NCI-H460 (cell line): ENCODE measurements around the gene SLAMF9. TPM values are rescaled to one million over a fixed set of nuclear protein-coding genes. Genes with fewer than 3 reads are reported as not detected.

ENCODE experiments used
- DNase-seq: peaks from one replicate; pipeline ENCODE4 v3.0.0-alpha.2; 2016; ENCODE audit warnings: low read depth; ENCODE audit errors: extremely low read depth
- total RNA-seq: library from RNA; depleted of rRNA; stranded (reverse); fragments of >200 nt; shearing (Covaris generic); gene quantifications from 2 replicates; pipeline ENCODE4 v1.2.3, GENCODE V29; 2014

SLAMF9 gene
- total RNA-seq, 1 experiment from 2014 or later = not detected

DNA sequence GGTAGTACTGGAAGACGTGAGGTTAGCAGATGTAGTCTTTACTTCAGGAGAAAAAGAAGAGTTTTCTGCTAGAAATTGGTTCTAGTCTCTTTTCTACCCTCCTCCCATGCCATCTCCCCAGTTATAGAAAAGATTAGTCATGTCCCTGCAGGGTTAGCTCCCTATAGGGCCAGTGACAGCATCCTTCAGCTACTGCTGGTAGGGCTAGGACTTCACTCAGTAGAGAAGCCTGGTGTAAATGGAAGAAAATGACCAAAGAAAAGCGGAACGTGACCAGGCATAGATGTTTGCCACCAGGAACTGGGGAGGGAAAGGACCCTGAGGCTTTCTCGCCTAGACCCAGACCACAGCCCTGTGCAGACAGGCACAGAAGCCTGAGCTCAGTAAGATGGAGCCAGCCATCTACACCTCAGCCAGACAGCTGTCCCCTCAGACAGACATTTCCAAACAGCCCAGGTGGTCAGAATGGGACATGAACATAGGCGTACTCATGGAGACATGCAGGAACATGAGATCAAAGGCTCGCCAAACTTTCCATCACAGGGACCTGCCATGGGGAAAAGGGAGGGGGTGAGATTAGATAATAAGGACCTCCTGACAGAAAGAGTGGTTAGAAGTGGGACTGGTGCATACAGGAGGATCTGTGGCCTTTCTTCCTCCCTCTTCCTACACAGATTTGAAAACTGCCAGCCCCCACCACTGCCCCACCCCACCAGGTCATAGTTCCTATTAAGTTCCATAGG, 23.5 kb upstream of the SLAMF9 start:
- DNase-seq = no peak

DNA sequence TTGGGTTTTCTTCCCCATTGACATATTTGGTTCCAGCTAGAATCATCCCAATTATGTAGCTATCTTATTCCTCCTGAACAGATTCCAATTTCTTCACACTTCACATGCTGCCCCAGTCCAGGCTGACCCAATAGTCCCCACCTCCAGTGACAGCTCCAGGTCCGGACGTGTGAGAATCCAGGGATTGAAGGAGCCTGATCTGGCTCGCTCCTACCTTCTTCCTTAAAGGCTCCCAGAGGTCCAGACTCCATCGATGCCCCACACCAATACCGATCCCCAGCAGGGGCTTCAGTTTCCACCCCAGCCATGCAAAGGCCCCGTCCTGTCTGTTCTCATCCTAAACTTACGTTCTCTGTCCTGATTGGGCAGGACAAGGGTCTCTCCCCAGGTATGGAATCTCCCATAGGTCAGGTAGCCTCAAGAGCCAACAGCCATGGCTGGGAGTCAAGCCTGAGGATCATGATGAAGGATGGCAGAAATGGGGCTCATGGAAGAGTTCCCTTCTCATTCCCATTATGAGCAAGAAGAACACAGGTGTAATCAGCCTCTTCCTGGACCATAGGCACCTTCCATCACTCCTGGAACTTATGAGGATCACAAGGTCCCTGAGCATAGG, 20.4 kb upstream of the SLAMF9 start:
- DNase-seq = no peak

DNA sequence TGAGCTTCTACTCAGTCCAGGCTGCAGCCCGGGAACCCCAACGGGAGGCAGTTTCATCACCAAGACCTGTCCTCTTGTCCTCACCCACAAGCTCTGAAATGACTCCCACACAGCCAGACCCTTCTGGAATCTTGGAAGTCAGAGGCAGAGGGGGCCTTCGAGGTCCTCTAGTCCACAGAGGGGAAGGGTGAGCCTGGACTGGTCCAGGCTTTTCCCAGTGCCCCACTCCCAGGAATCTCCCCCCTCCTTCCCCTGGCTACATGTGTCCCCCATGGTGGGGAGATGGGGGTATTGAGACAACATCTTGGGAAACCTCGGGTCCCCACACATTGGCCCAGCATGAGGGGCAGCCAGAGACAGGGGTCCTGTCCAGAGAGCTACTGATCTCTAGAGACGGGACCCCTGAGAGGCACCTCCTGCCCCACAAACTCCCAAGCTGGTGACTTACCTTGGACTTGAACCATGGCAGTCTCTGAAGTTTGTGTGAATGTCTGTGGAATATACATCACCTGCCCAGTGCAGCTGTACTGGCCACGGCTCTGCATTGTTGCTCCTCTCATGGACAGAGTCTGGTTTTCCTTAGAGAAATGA, 19.4 kb upstream of the SLAMF9 start:
- DNase-seq = no peak

DNA sequence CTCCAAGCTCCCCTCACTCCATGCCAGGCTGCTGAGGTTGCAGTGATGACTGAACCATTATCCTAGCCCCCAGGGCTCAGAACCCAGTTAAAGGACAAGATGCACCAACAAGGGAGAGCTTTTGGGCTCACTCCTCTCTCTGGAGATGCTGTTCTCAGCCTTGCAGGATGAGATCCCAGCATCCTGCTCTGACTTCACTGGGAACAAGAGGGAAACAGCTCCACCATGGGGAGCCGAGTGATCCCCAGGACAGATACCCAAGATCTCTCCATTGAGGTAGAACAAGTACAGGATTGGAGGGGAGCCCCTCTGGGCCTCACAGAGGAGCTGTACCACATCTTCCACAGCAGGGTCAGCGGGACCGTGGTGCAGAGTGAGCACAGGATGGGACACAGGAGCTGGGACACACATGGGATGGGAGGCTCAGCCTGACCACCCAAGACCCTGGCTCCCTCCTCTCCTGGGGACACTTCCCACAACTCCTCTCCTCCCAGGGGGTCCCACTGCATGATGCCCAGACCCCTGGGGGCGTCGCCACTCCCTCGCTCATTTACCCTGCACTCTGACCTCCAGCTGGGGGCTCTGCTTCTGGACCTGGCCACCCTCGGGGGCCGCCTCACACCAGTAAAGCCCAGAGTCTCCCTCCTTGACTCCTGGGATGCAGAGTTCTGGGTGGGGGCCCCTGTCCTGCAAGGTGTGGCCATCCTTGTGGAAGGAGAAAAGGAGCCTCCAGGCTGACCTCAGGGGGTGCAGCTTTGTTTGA, 18.6 kb upstream of the SLAMF9 start:
- no peak for DNase-seq

DNA sequence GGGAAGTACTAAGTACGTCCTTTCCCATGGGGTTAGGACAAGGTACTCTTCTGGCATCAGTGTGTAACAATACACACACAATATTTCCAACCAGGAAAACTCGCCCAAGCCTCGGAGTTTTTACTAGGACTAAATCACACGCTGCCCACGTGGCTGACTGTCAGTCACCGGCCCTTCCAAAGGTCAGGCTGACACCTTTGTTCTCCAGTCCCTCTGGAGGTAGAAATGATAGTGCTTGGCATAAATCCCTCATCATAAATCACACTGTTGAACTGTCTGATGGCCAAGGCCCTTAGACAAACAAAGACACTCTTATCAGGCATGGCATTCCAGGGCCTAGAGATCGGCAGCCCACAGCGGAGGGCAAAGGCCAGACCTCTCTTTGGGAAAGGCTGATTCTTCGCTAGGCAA, 16.9 kb upstream of the SLAMF9 start:
- DNase-seq = no peak

- no peak for DNase-seq
These were observed 14.9 kb upstream of the SLAMF9 start for GRCh38 chr1:159968901-159969300.

- DNase-seq = no peak
These were observed 11.2 kb upstream of the SLAMF9 start for GRCh38 chr1:159965263-159965662.

DNA sequence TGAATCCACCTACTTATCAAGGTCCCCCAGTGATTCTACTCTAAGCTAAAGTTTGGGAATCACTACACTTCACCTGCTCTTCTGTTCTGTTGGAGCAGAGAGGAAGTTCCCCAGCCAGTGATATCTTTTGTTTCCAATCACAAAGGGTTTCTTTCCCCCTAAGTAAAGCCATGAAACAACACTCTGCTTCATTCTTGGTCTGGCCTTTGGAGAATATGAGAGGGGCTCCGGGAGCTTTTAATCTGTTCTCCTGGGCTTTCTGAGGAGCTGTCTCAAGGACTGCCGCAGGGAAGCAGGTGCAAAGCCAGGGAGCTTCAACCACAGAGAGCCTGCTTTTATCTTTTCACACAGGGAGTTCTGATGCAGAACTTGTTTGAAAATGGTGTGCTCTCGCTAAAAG, 10.1 kb upstream of the SLAMF9 start:
- DNase-seq = no peak

DNA sequence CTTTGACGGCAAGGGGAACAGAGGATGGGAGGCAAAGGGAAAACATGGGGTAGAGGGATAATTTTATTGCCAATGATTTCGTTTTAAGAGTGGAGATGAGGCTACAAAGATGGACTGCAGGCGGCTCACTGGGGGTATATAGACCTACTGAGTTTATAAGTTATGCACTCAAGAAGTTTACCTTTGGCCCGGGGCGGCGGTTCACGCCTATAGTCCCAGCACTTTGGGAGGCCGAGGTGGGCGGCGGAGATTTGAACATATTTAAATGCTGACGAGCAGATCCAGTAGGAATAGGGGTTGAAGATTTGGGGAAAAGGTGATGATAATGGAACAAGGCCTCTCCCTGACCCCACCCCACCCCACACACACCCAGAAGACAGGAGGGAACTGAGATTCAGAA, 8.1 kb upstream of the SLAMF9 start:
- no peak for DNase-seq

GRCh38 chr1:159961636-159962035, 7.6 kb upstream of the SLAMF9 start:
- DNase-seq = no peak

DNA sequence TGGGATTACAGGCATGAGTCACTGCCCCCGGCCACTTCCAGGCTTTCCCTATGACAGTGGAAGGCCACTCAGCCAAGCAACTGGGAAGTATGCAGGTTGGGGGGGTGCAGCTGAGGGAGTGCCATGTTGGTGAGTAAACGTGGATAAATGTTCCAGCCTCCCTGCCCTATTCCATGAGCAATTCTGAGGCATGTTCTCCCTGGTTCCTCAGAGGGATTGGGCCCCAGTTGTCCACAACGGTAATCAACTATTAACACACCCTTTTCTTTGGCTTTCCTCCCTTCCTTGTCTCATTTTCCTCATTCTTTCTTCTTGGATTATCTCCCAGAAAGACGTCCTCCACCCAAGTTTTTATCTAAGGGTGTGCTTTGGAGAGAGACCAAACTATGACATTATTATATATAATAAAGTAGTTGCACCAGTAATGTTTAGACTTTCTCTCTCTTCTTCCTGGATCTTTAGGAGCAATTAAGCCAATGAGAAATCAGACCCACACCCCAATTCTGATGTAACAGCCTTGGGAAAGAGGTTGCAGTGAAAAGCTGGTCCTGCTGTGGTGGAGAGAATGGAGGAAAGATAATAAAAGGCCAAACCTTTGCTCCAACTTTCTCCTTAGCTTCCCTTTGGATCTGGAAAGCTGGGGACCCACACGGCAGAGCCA, 6.8 kb upstream of the SLAMF9 start:
- no peak for DNase-seq

DNA sequence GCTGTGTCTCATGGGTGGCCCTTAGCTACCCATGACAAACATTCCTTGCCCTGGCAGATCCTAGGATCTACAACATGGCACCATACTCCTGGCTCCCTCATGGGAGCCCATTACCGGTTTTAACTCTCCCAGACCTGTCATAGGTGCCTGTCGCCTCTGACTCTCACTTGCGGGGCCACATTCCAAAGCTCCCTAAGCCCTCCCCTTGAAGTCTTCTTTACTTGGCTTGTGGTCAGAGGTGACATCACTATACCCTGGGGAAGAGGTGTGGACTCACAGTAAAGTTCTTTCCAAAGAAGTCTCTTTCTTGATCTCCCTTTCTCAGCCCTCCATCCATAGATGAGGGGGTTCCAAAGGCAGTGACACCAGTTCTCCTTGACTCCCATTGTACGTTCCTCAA, 5.4 kb upstream of the SLAMF9 start:
- DNase-seq = no peak

DNA sequence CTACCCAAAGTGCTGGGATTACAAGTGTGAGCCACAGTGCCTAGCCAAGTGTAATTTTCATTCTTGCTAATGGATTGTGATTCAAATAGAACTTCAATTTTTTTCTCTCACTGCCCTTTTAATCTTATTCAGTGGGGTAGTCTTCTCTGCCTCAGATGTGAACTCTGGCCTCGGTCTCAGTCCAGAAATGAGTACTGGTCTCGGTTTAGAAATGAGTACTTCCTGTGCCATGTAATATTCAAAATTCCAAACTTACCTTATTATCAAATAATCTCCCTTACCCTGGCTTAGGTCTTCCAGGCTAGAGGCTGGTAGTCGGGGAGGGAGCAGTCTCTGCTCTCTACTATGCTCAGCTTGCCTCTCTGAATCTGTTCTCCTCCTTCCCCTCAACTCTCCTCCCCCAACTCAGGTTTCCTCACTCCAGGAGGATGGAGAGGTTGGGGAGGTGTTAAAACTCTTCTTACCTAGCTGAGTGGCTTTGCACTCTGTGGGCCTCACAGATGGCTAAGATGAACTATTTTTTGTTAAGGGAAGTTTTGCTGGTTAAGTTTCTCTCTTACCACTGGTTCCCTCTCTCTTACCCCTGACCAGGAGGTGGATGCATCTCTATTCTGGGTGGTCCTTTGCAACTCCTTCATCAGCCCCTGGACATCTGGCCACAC, 4.8 kb upstream of the SLAMF9 start:
- no peak for DNase-seq

DNA sequence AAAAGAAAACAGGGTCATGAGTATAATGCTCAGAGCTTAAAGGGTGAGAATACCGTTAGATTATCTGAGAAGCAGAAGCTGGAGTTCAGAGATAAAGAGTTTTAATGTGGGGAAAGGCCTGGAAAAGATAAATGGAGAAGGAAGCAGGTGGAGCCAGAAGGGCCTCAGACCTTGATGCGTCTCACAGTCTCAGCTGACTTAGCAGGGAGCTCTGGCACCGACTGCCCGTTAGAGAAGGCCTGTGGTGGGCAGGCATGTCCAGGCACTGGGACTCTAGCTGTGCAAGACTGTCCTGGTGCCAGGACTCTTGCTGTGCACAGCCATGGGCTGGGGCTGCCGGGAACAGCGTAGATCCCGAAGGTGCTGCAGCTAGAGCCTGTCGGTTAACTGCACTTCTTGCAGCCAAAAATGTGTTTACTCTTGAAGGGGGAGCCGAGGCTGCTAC, 3.8 kb upstream of the SLAMF9 start:
- DNase-seq = no peak

- DNase-seq = no peak
These were observed 1.4 kb upstream of the SLAMF9 start for GRCh38 chr1:159955456-159955855.

DNA sequence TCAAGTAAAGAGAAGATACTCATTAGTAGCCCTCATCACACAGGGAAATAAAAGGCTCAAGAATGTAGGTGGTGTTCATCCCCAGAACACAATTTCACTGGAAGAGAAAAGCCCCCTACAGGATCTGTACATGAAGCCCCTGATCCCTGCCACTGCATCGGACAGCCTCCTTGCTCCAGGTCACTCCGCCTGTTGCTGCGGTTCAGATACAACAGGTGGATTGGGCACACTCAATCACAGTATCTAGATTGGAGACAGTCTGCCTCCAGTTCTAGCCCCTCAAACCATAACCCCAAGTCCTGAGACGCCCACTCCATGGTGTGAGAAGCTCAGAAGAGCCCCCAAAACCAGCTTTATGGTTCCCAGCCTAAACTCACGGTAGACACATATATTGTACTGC, 1.1 kb downstream of the SLAMF9 start:
- DNase-seq = no peak

- DNase-seq = no peak
These were observed 2.5 kb downstream of the SLAMF9 start for GRCh38 chr1:159951551-159951950.

DNA sequence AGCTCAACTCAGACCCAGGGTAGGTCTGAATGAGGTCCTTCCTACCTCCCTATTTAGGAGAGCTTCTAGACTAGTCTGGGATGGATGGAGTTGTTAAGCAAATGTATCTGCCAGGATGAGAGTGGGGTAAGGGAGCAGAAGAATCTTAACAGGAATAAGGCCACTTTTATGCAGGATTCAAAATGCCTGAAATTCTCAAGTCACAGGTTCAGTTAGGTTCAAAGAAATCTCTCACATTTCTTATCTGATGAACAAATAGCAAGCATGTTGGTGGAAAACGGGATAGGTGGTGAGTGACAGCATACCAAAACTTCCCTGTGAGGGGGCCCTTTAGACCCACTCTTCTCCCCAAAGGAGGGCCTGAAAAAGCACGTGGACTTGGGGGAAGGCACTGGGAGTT, 3.0 kb downstream of the SLAMF9 start:
- no peak for DNase-seq

- no peak for DNase-seq
These were observed 4.1 kb downstream of the SLAMF9 start for GRCh38 chr1:159949981-159950381.

DNA sequence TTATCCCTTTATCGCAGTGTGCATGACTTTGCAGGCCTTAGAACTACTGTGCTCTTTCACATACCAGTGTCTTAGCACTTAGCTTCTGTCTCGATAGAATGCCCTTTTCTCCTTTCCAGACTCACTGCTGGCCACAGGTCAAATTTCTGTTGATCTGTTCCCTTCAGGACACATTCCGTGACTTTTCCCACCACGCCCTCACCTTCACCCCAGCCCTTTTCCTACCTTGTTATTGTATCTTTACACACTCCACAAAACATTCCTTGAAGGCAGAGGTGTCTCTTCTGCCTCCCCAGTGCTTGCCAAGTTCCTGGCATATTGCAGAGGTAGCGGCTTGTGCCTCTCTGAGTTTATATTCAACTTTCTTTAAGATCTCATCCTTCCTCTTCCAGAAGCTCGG, 4.9 kb downstream of the SLAMF9 start:
- DNase-seq = no peak
